SKM-1 treated with dmso at 0.1 percent for 144 hours (cell line): ENCODE data around the gene GSG1L2.

Experiments used
- DNase-seq: peaks from one replicate; lab custom pipeline; 2025; ENCODE audit not compliant: unreplicated experiment; lab: John Stamatoyannopoulos, UW

Gene GSG1L2

DNA sequence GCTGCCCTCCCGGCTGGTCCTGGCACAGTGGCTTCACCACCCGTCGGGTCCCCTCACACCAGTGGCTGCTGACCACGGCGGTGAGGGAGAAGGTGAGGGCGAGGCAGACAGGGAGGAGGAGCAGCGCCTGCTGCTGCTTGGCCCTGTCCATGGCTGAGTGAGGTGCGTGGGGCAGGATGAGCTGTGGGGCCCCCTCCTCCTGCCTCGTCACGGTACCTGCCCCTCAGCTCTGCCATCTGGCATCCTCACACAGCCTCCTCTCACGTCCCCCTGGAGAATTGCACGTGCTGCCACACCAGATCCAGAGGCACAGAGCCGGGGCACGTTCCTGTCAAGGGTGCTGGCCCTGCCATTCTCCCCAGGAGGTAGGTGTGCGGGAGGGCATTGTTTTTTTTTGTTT lies at the start of gene GSG1L2:
Gene GSG1L2 (minus strand): TSS at position 159 of the 400 bp plus-strand sequence. CDS start 8 bp downstream, at position 151.
- no peak for DNase-seq

GRCh38 chr17:9868552-9868951 lies 46.7 kb upstream of the GSG1L2 start:
- no peak for DNase-seq

DNA sequence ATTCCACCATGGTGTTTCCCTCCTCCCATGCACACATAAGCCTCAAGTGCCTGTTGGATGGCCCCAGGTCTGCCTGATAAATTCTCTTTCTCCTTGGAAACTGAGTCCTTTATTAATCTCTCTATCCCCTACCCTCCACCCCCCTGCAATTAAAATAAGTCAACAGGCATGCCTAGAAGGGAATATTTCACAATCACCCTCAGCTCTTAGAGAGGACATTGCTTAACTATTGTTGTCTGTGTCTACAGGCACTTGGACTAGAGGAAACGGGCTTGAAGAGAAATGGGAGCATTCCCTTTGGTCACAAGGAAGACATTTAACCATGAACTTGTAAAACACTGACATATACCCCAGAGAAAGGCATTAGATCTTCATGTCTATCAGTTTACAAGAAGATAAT lies 43.7 kb upstream of the GSG1L2 start:
- DNase-seq, result peak; percentile 33

DNA sequence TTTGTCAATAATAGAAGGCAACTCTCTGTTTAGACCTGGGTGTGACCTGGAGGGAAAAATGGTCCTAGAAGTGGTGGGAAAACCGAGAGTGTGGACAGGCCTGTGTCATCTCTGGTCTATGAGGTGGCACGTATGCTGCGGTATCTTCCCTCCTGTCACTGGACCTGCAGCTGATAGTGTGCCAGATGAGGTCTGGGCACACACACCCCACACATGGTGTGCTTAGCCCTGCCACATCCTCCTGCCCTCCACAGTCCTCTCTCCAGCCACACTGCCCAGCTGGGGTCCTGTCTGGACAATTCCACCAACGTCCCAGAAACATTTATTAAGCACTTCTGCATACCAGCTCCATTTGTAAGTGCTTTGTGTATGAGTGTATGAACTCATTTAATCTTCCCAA lies 41.1 kb upstream of the GSG1L2 start:
- DNase-seq, result no peak

GRCh38 chr17:9862220-9862619 lies 40.3 kb upstream of the GSG1L2 start:
- no peak for DNase-seq

DNA sequence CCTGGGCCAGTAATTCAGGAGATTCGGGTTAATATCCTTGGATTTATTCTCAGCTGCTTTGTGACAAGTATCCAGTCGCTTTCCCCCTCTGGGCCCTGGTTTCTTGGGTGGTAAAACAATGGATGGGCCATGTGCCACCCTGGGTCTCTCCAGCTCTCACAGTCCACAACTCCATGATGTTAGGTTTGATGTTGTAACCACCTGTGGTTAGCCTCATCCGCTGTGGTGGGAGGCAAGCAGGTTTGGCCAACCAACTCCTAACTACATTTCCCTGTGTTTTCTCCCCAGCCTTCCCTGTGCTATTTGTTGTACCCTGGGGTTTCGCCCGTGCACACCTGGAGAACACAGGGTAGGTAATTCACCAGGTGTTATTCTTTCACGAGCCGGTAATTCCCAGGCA lies 39.0 kb upstream of the GSG1L2 start:
- no peak for DNase-seq

GRCh38 chr17:9859781-9860180 lies 37.9 kb upstream of the GSG1L2 start:
- no peak for DNase-seq

GRCh38 chr17:9855036-9855435 lies 33.2 kb upstream of the GSG1L2 start:
- no peak for DNase-seq

DNA sequence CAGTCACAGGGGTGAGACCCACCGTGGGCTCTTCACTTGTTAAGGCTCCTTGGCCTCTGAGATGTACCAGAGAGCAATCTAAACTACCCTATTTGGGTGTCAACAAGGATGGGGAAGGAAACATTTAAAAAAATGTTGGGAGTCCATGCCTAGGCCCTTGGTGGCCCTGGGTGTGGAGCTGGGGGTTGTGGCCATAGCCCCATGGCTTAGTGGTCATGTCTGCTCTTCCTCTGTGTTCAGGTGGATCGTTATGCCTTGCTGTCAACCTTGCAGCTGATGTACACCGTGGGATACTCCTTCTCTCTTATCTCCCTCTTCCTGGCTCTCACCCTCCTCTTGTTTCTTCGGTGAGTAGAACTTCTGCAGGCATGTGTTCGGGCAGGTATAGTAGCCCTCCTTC lies 32.4 kb upstream of the GSG1L2 start:
- no peak for DNase-seq

GRCh38 chr17:9850151-9850550 lies 28.3 kb upstream of the GSG1L2 start:
- DNase-seq, result no peak

- DNase-seq, result no peak
These were observed 23.4 kb upstream of the GSG1L2 start for GRCh38 chr17:9845306-9845705.

- DNase-seq, result no peak
These were observed 22.3 kb upstream of the GSG1L2 start for GRCh38 chr17:9844153-9844552.

DNA sequence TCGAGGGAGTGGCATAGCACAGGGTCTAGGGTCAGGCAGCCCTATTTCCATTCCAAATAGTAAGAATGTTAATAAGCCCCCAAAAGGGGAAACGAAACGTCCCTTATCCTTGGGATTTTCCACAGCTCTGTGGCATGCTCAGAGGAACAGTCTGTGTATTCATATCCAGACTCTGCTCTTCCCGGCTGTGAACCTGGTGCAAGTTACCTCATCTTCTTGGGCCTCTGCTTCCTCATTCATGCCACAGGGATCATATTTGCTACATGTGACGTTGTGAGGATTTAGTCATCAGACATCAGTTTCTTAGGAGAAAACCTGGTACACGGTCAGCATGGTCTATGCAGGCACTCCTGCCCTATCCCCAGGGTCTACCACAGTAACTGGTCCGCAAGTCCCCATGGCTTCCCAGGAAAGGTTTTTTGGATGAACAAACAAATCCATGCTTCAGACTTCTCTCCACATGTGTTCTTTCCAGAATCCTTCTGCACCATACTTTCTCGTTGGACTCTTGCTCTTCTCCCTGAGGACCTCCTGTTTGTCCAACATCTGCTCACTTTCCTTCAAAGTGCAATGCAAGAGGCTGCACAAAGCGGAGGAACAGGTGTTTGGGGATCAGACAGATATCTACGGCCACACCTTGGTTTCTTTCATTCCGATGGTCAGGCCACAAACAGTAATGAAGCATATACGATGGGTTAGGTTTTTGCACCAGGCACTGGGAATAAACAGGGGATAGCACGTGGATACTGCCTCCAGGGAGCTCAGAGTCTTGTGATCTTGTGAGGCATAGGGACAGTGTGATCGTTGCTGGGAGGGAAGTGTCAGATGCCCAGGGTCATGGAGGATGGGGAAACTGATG lies 21.5 kb upstream of the GSG1L2 start:
- DNase-seq, result no peak

DNA sequence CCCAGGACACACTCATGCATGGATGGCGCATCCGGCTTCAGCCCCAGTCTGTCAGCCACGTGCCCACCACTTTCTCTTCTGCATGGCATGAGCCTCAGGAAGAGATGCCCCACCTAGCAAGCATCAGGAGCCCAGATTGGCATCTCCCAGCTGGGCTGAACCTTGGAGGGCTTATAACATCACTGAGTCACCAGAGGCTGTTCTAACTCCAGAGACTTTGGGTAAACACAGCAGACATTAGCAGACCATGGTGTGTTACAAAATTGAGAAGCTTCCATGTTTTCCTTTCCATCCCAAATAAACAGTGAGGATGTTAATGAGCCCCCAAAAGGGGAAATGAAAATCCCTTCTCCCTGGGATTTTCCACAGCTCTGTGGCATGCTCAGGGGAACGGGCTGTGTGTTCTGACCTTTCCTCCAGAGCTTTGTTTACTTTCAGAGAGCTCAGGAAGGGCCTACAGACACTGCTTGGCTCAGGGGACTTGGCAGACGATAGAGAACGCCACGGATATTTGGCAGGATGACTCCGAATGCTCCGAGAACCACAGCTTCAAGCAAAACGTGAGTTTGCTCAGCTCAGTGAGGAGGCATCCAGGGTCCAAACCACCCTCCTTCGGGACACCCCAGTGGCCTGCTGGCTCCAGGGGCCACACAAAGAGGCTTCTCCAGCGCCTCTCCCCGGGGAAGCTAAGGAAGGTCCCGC lies 20.3 kb upstream of the GSG1L2 start:
- DNase-seq, result no peak

GRCh38 chr17:9839433-9839832 lies 17.6 kb upstream of the GSG1L2 start:
- DNase-seq, result no peak

- no peak for DNase-seq
These were observed 15.9 kb upstream of the GSG1L2 start for GRCh38 chr17:9837551-9838471.

GRCh38 chr17:9833922-9834321 lies 12.0 kb upstream of the GSG1L2 start:
- DNase-seq, result no peak

GRCh38 chr17:9830711-9831110 lies 8.8 kb upstream of the GSG1L2 start:
- no peak for DNase-seq

DNA sequence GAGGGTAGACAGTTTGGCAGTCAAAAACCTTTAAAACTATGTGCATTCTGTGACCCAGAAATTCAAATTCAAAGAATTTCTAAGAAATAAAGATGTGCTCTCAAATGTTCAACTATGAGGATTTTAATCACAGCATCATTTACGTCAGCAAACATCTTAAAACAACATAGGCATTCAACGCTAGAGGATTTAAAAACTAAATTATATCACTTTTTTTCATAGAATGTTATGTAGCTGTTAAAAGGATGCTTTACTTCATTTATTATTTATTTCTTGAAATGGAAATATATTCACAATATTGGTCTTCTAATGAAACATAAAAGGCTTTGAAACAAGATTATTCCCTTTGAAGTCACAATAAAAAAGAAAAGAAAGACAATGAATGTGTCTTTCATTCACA lies 7.5 kb upstream of the GSG1L2 start:
- no peak for DNase-seq

DNA sequence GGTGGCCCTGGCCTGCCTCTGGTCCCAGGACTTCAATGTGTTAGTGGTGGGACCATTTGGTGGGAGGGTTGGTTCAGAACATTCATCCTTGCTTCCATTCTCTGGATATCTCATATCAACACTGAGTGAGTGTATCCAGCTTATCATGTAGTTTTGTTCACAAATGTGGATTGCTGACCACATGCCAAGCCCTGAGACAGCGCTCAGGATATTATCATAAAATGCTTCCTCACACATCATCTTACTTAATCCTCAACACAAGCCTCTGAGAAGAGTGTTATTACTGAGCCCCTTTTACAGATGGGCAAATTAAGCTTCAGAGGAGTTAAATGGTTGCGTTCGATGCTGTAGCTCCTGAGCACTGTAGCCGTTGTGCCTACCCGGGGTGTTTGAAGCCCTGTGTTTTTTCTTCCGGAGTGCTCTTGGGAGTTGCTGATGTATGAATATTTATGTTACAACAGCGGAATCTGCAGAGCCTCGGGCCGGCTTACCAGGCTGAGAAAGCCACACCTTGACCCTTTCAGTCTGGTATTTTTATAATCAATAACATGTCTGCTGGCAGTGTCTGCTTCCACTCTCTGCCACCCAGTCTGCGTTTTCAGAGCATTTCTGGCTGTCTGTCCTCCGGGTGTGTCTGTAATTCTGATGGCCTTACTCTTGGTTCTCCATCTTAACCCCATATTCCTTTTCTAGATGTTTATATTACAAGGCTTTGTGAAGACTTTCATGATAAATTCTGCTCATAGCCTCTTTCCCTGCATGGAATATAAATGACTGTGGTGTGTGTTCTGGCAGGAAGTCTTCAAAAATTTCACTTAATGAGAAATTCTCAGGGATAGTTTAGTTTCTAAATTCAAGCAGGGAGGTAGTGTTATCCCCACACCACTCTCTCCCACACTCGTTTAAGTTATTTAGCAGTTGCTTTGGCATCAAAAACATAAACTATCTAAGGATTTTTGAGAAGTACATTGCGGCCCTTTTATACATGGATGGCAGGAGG lies 6.7 kb upstream of the GSG1L2 start:
- no peak for DNase-seq
